Prostate gland (tissue), 2 donors: ENCODE measurements around the gene IFRD2. TPM values are rescaled to one million over a fixed set of nuclear protein-coding genes. Genes with fewer than 3 reads are reported as not detected.
"Not testable (repeated sequence)": the region's sequence is repeated elsewhere in the genome, so short reads cannot be mapped to it uniquely, and the experiment has no call there.

ENCODE experiments used
- DNase-seq: peaks from one replicate; pipeline ENCODE4 v3.0.0-alpha.2; 2019; ENCODE audit warnings: low spot score
- H3K27ac ChIP-seq, 2 donors: fragments of 200-600 bp; sonication (generic); 2 replicates each; pipeline ENCODE4 v1.5.1; 2017 to 2019
- H3K27me3 ChIP-seq: fragments of 200-600 bp; sonication (generic); replicated peaks from 2 replicates; pipeline ENCODE4 v1.5.1; 2019; ENCODE audit not compliant: insufficient read depth
- H3K36me3 ChIP-seq, 2 donors: fragments of 200-600 bp; sonication (generic); 1 replicate in 1 of 2; 2 replicates in 1 of 2; pipeline versions ENCODE4 v1.5.1 to v1.8.1; 2017 to 2019
- H3K4me1 ChIP-seq: fragments of 200-600 bp; sonication (generic); replicated peaks from 2 replicates; pipeline ENCODE4 v1.5.1; 2019
- H3K4me3 ChIP-seq, 2 donors: fragments of 200-600 bp; sonication (generic); 2 replicates each; pipeline ENCODE4 v1.5.1; 2017 to 2019
- H3K9me3 ChIP-seq: fragments of 200-600 bp; sonication (generic); 2 replicates; pipeline ENCODE4 v1.5.1; 2017
- CTCF ChIP-seq, 4 experiments: fragments of 200-600 bp in 2 of 4; fragments of 450-650 bp in 2 of 4; sonication (generic) in 2 of 4; IDR thresholded peaks; 1 replicate in 3 of 4; 2 replicates in 1 of 4; pipeline ENCODE4 v1.5.1; 2016 to 2019; ENCODE audit warnings: antibody characterized with exemption in 4 of 4, mild to moderate bottlenecking in 2 of 4, moderate library complexity in 2 of 4
- POLR2A ChIP-seq: fragments of 450-650 bp; IDR thresholded peaks from one replicate; pipeline ENCODE4 v1.6.1; 2016; ENCODE audit warnings: antibody characterized with exemption, mild to moderate bottlenecking
- POLR2AphosphoS5 ChIP-seq: sonication (generic); formaldehyde crosslinking; IDR thresholded peaks from one replicate; pipeline ENCODE4 v1.6.1; 2017; ENCODE audit warnings: antibody characterized with exemption
- WGBS: methylation state at CpG from one replicate; pipeline ENCODE4 v1.1.5; 2018; 5-methylcytosine and 5-hydroxymethylcytosine counted together
- intact Hi-C: fragments of 100-400 bp; cut with DNase I; formaldehyde crosslinking; loops from one replicate; pipeline ENCODE4 v1.14.2; 2022
- total RNA-seq, 2 donors: library from RNA; depleted of rRNA; stranded (reverse); fragments of >200 nt; gene quantifications; one replicate each; pipeline ENCODE4 v1.1.0, GENCODE V29; 2016

The IFRD2 gene
- total RNA-seq, 2 donors from 2014 or later, result 93.0 to 99.9 TPM

GRCh38 chr3:50286322-50287227 lies 5.7 kb downstream of the IFRD2 start:
- TF ChIP-seq POLR2AphosphoS5 (no peak), CTCF (IDR thresholded peaks at IDR 0.05) (no peak), POLR2A (no peak)
- DNase-seq, result no peak
- H3K4me3 ChIP-seq, result no peak overlapping the region

GRCh38 chr3:50284121-50284520 lies 8.1 kb downstream of the IFRD2 start:
- H3K36me3 ChIP-seq, result peaks cover 6 to 13% of the 10 kb centered on the region in 2 donors
- intact Hi-C loops, result loop anchor here (10.0 kb wide), 1 partner anchor 1149 kb away; the partner anchor contains the start of gene LAMB2
- H3K27ac ChIP-seq, H3K4me1 ChIP-seq, H3K4me3 ChIP-seq, H3K27me3 ChIP-seq, H3K9me3 ChIP-seq, DNase-seq: not testable (repeated sequence)
- 82% methylated on average over 6 of the region's 6 CpGs for WGBS

More at GRCh38 chr3:50286322-50287227, 5.7 kb downstream of the IFRD2 start:
- 84% methylated on average over 28 of the region's 28 CpGs for WGBS
- no peaks in the 10 kb centered on the region for H3K4me1 ChIP-seq
- H3K27me3 ChIP-seq, result no peaks in the 10 kb centered on the region
- intact Hi-C loops, result loop anchor here (10.0 kb wide), 1 partner anchor 1152 kb away; the partner anchor contains the start of gene LAMB2
- peaks cover 11 to 22% of the 10 kb centered on the region in 2 donors for H3K36me3 ChIP-seq
- H3K9me3 ChIP-seq, result no peaks in the 10 kb centered on the region
- no peak overlapping the region for H3K27ac ChIP-seq

GRCh38 chr3:50279255-50280016 lies 12.8 kb downstream of the IFRD2 start:
- TF ChIP-seq POLR2AphosphoS5, result no peak
- TF ChIP-seq POLR2A, result no peak
- no peak for TF ChIP-seq CTCF (IDR thresholded peaks at IDR 0.05)
- no peak for DNase-seq
- Histone ChIP-seq H3K27ac (no peak overlapping the region), H3K4me1 (no peaks in the 10 kb centered on the region), H3K27me3 (no peaks in the 10 kb centered on the region), H3K36me3 (no peaks in the 10 kb centered on the region), H3K9me3 (no peaks in the 10 kb centered on the region), H3K4me3 (no peak overlapping the region)
- 91% methylated on average over 8 of the region's 8 CpGs for WGBS
- intact Hi-C loops, result loop anchor here (10.0 kb wide), 1 partner anchor 1145 kb away; the partner anchor contains the start of gene LAMB2

GRCh38 chr3:50278880-50279224 lies 13.4 kb downstream of the IFRD2 start, which contains the start of gene LSMEM2:
TSS of gene LSMEM2 (plus strand) at chr3:50279087. CDS start at chr3:50279114, 27 bp downstream.
- Histone ChIP-seq H3K27ac (no peak within 1 kb of the TSS), H3K9me3 (no peaks in the 10 kb centered on the region), H3K4me1 (no peaks in the 10 kb centered on the region), H3K4me3 (no peak within 1 kb of the TSS), H3K27me3 (no peaks in the 10 kb centered on the region), H3K36me3 (no peaks in the 10 kb centered on the region)
- TF ChIP-seq POLR2A (no peak), CTCF (IDR thresholded peaks at IDR 0.05) (no peak), POLR2AphosphoS5 (no peak)
- 52% methylated on average over 2 of the region's 2 CpGs for WGBS
- intact Hi-C loops, result no loop called here
- no peak for DNase-seq

GRCh38 chr3:50278123-50278879 lies 13.9 kb downstream of the IFRD2 start:
- intact Hi-C loops, result no loop called here
- H3K27ac ChIP-seq, result no peak overlapping the region

More at GRCh38 chr3:50278123-50278879, 13.9 kb downstream of the IFRD2 start:
- Histone ChIP-seq H3K36me3 (no peaks in the 10 kb centered on the region), H3K9me3 (no peaks in the 10 kb centered on the region), H3K4me3 (no peak overlapping the region), H3K27me3 (no peaks in the 10 kb centered on the region), H3K4me1 (no peaks in the 10 kb centered on the region)
- 65% methylated on average over 4 of the region's 4 CpGs for WGBS
- DNase-seq, result no peak
- TF ChIP-seq POLR2A, result no peak
- TF ChIP-seq CTCF (IDR thresholded peaks at IDR 0.05), result no peak
- TF ChIP-seq POLR2AphosphoS5, result no peak
